ENCODE results near the gene CBLC.
A peak's percentile ranks its signal among the peaks of the same experiment; 100 is the strongest.

CBLC gene

GRCh38 chr19:44752816-44753625 lies 24.7 kb upstream of the CBLC start:
- TF ChIP-seq POLR2A (IDR thresholded peaks at IDR 0.05; ENCODE audit: low read depth, low read length), result no peak
- DNase-seq (ENCODE audit: insufficient read length, low spot score) (peak; percentile 96), FAIRE-seq (peak; percentile 60)

GRCh38 chr19:44753626-44753931 lies 24.1 kb upstream of the CBLC start:
- no peak for TF ChIP-seq POLR2A (IDR thresholded peaks at IDR 0.05; ENCODE audit: low read depth, low read length)
- no peak for FAIRE-seq
- no peak for DNase-seq (ENCODE audit: insufficient read length, low spot score)

GRCh38 chr19:44753932-44754749 lies 23.5 kb upstream of the CBLC start:
- FAIRE-seq (no peak), DNase-seq (ENCODE audit: insufficient read length, low spot score) (peak; percentile 98)
- no peak for TF ChIP-seq POLR2A (IDR thresholded peaks at IDR 0.05; ENCODE audit: low read depth, low read length)

- no peak for DNase-seq (ENCODE audit: insufficient read length, low spot score)
- TF ChIP-seq POLR2A (IDR thresholded peaks at IDR 0.05; ENCODE audit: low read depth, low read length), result no peak
- no peak for FAIRE-seq
These were observed 23.0 kb upstream of the CBLC start for GRCh38 chr19:44754750-44755080.

GRCh38 chr19:44755219-44755618 lies 22.5 kb upstream of the CBLC start:
- no peak for FAIRE-seq
- DNase-seq (ENCODE audit: insufficient read length, low spot score), result no peak
- no peak for TF ChIP-seq POLR2A (IDR thresholded peaks at IDR 0.05; ENCODE audit: low read depth, low read length)

GRCh38 chr19:44756089-44756562 lies 21.6 kb upstream of the CBLC start:
- DNase-seq (ENCODE audit: insufficient read length, low spot score), result no peak
- FAIRE-seq, result no peak

GRCh38 chr19:44757057-44757734 lies 20.5 kb upstream of the CBLC start:
- DNase-seq (ENCODE audit: insufficient read length, low spot score) (no peak), FAIRE-seq (no peak)
- no peak for TF ChIP-seq POLR2A (IDR thresholded peaks at IDR 0.05; ENCODE audit: low read depth, low read length)

More at GRCh38 chr19:44756089-44756562, 21.6 kb upstream of the CBLC start:
- no peak for TF ChIP-seq POLR2A (IDR thresholded peaks at IDR 0.05; ENCODE audit: low read depth, low read length)

- FAIRE-seq, result no peak
- TF ChIP-seq POLR2A (IDR thresholded peaks at IDR 0.05; ENCODE audit: low read depth, low read length), result no peak
- DNase-seq (ENCODE audit: insufficient read length, low spot score), result no peak
These were observed 19.8 kb upstream of the CBLC start for GRCh38 chr19:44757735-44758505.

- DNase-seq (ENCODE audit: insufficient read length, low spot score) (no peak), FAIRE-seq (no peak)
- TF ChIP-seq POLR2A (IDR thresholded peaks at IDR 0.05; ENCODE audit: low read depth, low read length), result no peak
These were observed 19.1 kb upstream of the CBLC start for GRCh38 chr19:44758596-44758995.

- FAIRE-seq, result no peak
- DNase-seq (ENCODE audit: insufficient read length, low spot score), result no peak
- no peak for TF ChIP-seq POLR2A (IDR thresholded peaks at IDR 0.05; ENCODE audit: low read depth, low read length)
These were observed 18.4 kb upstream of the CBLC start for GRCh38 chr19:44759083-44759804.

- no peak for DNase-seq (ENCODE audit: insufficient read length, low spot score)
- TF ChIP-seq POLR2A (IDR thresholded peaks at IDR 0.05; ENCODE audit: low read depth, low read length), result no peak
- no peak for FAIRE-seq
These were observed 15.7 kb upstream of the CBLC start for GRCh38 chr19:44762038-44762437.

- FAIRE-seq (no peak), DNase-seq (ENCODE audit: insufficient read length, low spot score) (no peak)
- TF ChIP-seq POLR2A (IDR thresholded peaks at IDR 0.05; ENCODE audit: low read depth, low read length), result no peak
These were observed 12.4 kb upstream of the CBLC start for GRCh38 chr19:44765033-44765948.
